Measurements from ENCODE around the gene AKAP12.

- TF ChIP-seq CTCF (IDR thresholded peaks at IDR 0.05) (no peak), EZH2 (IDR thresholded peaks at IDR 0.05; ENCODE audit: borderline replicate concordance, insufficient read depth, low read depth, low read length, poor library complexity, severe bottlenecking) (no peak)
Observed at GRCh38 chr6:151213352-151213751, 26.4 kb upstream of the AKAP12 start.

Data from B cell (primary cell).